ENCODE results near the gene TEFM. TPM values are rescaled to one million over a fixed set of nuclear protein-coding genes. Genes with fewer than 3 reads are reported as not detected.

TEFM gene
- polyA plus RNA-seq, 1 of the 3 experiments (the other 2 are of a cell fraction) = 4.4 TPM

GRCh38 chr17:30952638-30953393 lies 46.8 kb upstream of the TEFM start:
- H3K9me3 ChIP-seq = no peaks in the 10 kb centered on the region
- no peak overlapping the region for H3K4me3 ChIP-seq (ENCODE audit: low read depth in 2 of 2, low read length in 1 of 2)
- no peak overlapping the region for H3K4me2 ChIP-seq
- H3F3A ChIP-seq (replicated peaks; ENCODE audit: insufficient read depth) = peaks cover 3% of the 10 kb centered on the region
- H2AFZ ChIP-seq (ENCODE audit: low read depth) = no peak overlapping the region
- no peaks in the 10 kb centered on the region for H4K20me1 ChIP-seq (ENCODE audit: insufficient read depth)
- H3K4me1 ChIP-seq (ENCODE audit: control insufficient read depth in 1 of 2, insufficient read depth in 2 of 2, low read depth in 1 of 2, low read length in 1 of 2) = peaks cover 5 to 12% of the 10 kb centered on the region in 2 experiments; a peak in 1 of 4 replicates
- H3K36me3 ChIP-seq (replicated peaks in 1 of 2; ENCODE audit: control insufficient read depth in 1 of 2, insufficient read depth in 2 of 2, low read length in 1 of 2) = no peaks in the 10 kb centered on the region
- H3K27me3 ChIP-seq (ENCODE audit: insufficient read depth) = no peaks in the 10 kb centered on the region
- H3K79me2 ChIP-seq (ENCODE audit: insufficient read depth) = no peaks in the 10 kb centered on the region
- H3K9ac ChIP-seq = no peak overlapping the region
- no peak overlapping the region for H3K27ac ChIP-seq (ENCODE audit: low read depth in 2 of 2, low read length in 1 of 2)
- WGBS (ENCODE audit: low lambda C conversion rate) = 91% methylated on average over 9 of the region's 9 CpGs
- ChIA-PET POLR2A (interaction anchor here (0.7 kb wide), 1 partner anchor 35 kb away, joined by 3 read pairs; no protein-coding TSS in a partner anchor), CTCF (no interaction called here)
- H3K9me2 ChIP-seq = no peaks in the 10 kb centered on the region
- TF ChIP-seq USF2 (IDR thresholded peaks at IDR 0.05; ENCODE audit: borderline replicate concordance, low read depth, low read length) (no peak), MAX (IDR thresholded peaks at IDR 0.05; ENCODE audit: low read depth) (no peak), CHD2 (IDR thresholded peaks at IDR 0.05; ENCODE audit: low read length, partially characterized antibody) (no peak), IRF3 (IDR thresholded peaks at IDR 0.05; ENCODE audit: low read depth, low read length) (no peak), ELF1 (IDR thresholded peaks at IDR 0.05) (no peak), SIN3A (IDR thresholded peaks at IDR 0.05; ENCODE audit: borderline replicate concordance, low read depth, low read length) (no peak), EZH2phosphoT487 (IDR thresholded peaks at IDR 0.05; ENCODE audit: borderline replicate concordance, low read depth) (no peak), FOXM1 (IDR thresholded peaks at IDR 0.05; ENCODE audit: low read depth) (no peak), TAF1 (IDR thresholded peaks at IDR 0.05; ENCODE audit: borderline replicate concordance, low read depth, low read length) (no peak), PBX3 (IDR thresholded peaks at IDR 0.05) (no peak), FOXJ3 (CRISPR knock-in tag; IDR thresholded peaks at IDR 0.05) (no peak), MXI1 (IDR thresholded peaks at IDR 0.05; ENCODE audit: low read depth, low read length) (no peak), RCOR1 (IDR thresholded peaks at IDR 0.05; ENCODE audit: low read length) (no peak), CTCF (IDR thresholded peaks at IDR 0.05) (no peak), EP300 (IDR thresholded peaks at IDR 0.05; ENCODE audit: borderline replicate concordance in 1 of 2, low read depth in 1 of 2, low read length in 1 of 2) (no peak), NFIC (IDR thresholded peaks at IDR 0.05; ENCODE audit: borderline replicate concordance) (no peak), RAD21 (IDR thresholded peaks at IDR 0.05; ENCODE audit: low read length) (no peak)
- DNase-seq = no peak

Measured in SK-N-SH (cell line).